ENCODE measurements around the gene PAPOLB.

DNA sequence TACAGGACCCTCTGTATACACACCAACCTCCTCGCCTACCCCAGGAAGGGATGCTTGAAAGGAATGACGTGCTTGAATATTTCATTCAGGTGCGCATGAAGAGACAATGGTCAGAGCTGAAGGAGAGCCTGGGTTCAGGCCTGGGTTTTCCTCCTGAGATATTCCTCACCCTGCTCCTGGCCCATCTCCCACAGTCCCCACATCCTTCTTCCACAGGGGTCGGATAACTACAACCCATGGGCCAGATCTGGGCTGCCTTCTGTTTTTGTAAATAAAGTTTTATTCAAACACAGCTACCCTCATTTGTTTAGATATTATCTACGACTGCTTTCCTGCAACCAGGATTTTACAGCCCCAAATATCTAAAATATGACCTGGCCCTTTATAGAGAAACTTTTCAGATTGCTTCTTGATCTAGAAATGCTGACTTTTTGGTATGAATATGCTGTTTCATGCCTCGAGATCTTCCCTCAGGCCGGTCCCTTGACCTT is 23.5 kb upstream of the PAPOLB start:
- TF ChIP-seq, protein P1, sequence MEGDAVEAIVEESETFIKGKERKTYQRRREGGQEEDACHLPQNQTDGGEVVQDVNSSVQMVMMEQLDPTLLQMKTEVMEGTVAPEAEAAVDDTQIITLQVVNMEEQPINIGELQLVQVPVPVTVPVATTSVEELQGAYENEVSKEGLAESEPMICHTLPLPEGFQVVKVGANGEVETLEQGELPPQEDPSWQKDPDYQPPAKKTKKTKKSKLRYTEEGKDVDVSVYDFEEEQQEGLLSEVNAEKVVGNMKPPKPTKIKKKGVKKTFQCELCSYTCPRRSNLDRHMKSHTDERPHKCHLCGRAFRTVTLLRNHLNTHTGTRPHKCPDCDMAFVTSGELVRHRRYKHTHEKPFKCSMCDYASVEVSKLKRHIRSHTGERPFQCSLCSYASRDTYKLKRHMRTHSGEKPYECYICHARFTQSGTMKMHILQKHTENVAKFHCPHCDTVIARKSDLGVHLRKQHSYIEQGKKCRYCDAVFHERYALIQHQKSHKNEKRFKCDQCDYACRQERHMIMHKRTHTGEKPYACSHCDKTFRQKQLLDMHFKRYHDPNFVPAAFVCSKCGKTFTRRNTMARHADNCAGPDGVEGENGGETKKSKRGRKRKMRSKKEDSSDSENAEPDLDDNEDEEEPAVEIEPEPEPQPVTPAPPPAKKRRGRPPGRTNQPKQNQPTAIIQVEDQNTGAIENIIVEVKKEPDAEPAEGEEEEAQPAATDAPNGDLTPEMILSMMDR (IDR thresholded peaks at IDR 0.05), result no peak
- TF ChIP-seq POLR2A (IDR thresholded peaks at IDR 0.05) (no peak), EP300 (IDR thresholded peaks at IDR 0.05) (no peak)
